ENCODE measurements around the gene PRKAG2.

DNA sequence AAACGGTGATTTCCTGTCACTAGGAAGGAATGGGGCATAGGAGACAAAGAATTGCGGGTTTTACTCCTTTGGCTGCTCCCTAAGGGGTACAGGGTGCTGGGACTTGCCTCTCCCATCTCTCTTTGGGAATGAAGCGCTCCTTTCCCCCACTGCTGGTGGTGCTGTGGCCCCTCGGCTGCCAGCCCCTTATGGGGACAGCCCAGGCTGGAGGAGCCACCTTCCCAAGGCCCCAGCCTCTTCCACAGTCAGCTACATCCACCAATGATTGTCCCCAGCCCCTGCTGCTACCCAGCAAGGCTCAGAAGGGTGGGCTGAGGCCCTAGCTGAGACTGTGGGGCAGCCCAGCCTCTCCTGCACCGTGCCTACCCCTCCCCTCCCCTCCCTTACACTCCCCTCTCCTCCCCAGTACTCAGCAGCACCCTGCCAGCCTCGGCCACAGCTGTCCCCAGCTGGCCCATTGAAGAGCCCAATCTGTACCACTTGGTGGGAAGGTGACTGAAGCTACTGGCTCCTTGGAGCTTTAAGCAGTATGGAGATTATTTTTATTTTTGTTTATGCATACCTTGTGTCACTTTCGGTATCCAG lies 19.0 kb downstream of the PRKAG2 start:
- TF ChIP-seq, protein P1, sequence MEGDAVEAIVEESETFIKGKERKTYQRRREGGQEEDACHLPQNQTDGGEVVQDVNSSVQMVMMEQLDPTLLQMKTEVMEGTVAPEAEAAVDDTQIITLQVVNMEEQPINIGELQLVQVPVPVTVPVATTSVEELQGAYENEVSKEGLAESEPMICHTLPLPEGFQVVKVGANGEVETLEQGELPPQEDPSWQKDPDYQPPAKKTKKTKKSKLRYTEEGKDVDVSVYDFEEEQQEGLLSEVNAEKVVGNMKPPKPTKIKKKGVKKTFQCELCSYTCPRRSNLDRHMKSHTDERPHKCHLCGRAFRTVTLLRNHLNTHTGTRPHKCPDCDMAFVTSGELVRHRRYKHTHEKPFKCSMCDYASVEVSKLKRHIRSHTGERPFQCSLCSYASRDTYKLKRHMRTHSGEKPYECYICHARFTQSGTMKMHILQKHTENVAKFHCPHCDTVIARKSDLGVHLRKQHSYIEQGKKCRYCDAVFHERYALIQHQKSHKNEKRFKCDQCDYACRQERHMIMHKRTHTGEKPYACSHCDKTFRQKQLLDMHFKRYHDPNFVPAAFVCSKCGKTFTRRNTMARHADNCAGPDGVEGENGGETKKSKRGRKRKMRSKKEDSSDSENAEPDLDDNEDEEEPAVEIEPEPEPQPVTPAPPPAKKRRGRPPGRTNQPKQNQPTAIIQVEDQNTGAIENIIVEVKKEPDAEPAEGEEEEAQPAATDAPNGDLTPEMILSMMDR (IDR thresholded peaks at IDR 0.05; ENCODE audit: insufficient read depth, low read length, poor library complexity, severe bottlenecking): no peak
- no peak for TF ChIP-seq EZH2phosphoT487 (conservative IDR thresholded peaks at IDR 0.05; ENCODE audit: low read length)
